ENCODE data around the gene LYL1. TPM values are rescaled to one million over a fixed set of nuclear protein-coding genes. Genes with fewer than 3 reads are reported as not detected.
A peak's percentile ranks its signal among the peaks of the same experiment; 100 is the strongest.

Gene LYL1
- total and polyA plus RNA-seq, 2 of the 13 experiments (the other 11 are each of a cell fraction or from before 2014, with no cell fraction given): 0.75 to 0.92 TPM

DNA sequence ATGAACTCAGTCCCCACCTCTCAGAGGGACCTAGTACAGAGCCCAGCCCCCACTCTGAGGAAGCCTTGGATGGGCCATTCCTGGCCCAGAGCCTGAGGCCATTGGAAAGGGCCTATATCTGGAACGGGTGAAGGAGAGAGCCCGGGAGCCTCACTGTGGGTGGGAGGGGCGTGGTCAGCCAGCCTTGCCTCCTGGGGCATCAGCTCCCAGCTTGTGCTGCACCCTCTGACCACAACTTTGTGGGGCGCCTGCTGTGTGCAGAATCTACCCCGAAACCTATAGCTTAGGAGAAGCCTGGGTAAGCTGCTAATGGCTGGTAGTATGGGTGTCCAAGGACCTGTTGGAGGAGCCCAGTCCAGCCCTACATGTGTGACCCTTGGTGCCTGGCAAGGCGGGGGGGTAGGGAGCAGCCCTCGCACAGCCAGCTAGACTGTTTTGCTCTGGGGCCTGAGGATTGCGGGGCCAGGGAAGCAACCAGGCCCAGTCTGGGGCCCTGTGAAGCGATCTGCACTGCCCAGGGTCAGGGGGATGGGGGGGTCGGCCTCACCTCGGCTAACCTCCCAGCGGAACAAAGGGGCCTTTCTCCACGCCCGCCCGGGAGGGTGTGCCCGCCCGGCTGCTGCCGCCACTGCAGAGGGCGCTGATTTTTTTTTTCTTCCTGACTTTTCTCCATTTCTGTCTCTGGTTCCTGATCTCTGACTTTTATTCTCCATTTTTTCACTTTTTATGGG is 42.3 kb downstream of the LYL1 start (continued):
- no peak for TF ChIP-seq GTF2F1 (IDR thresholded peaks at IDR 0.05; ENCODE audit: low read length)
- TF ChIP-seq GABPB1 (CRISPR knock-in tag; IDR thresholded peaks at IDR 0.05): peak; percentile 40; the same call in 1 of the 2 replicates
- TF ChIP-seq SMAD3 (CRISPR knock-in tag; IDR thresholded peaks at IDR 0.05): peak; percentile 84
- TF ChIP-seq, protein P1, sequence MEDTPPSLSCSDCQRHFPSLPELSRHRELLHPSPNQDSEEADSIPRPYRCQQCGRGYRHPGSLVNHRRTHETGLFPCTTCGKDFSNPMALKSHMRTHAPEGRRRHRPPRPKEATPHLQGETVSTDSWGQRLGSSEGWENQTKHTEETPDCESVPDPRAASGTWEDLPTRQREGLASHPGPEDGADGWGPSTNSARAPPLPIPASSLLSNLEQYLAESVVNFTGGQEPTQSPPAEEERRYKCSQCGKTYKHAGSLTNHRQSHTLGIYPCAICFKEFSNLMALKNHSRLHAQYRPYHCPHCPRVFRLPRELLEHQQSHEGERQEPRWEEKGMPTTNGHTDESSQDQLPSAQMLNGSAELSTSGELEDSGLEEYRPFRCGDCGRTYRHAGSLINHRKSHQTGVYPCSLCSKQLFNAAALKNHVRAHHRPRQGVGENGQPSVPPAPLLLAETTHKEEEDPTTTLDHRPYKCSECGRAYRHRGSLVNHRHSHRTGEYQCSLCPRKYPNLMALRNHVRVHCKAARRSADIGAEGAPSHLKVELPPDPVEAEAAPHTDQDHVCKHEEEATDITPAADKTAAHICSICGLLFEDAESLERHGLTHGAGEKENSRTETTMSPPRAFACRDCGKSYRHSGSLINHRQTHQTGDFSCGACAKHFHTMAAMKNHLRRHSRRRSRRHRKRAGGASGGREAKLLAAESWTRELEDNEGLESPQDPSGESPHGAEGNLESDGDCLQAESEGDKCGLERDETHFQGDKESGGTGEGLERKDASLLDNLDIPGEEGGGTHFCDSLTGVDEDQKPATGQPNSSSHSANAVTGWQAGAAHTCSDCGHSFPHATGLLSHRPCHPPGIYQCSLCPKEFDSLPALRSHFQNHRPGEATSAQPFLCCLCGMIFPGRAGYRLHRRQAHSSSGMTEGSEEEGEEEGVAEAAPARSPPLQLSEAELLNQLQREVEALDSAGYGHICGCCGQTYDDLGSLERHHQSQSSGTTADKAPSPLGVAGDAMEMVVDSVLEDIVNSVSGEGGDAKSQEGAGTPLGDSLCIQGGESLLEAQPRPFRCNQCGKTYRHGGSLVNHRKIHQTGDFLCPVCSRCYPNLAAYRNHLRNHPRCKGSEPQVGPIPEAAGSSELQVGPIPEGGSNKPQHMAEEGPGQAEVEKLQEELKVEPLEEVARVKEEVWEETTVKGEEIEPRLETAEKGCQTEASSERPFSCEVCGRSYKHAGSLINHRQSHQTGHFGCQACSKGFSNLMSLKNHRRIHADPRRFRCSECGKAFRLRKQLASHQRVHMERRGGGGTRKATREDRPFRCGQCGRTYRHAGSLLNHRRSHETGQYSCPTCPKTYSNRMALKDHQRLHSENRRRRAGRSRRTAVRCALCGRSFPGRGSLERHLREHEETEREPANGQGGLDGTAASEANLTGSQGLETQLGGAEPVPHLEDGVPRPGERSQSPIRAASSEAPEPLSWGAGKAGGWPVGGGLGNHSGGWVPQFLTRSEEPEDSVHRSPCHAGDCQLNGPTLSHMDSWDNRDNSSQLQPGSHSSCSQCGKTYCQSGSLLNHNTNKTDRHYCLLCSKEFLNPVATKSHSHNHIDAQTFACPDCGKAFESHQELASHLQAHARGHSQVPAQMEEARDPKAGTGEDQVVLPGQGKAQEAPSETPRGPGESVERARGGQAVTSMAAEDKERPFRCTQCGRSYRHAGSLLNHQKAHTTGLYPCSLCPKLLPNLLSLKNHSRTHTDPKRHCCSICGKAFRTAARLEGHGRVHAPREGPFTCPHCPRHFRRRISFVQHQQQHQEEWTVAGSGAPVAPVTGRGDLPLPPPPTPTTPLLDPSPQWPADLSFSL (CRISPR knock-in tag; IDR thresholded peaks at IDR 0.05): peak; percentile 65; the same call in 1 of the 2 replicates
- no peak for TF ChIP-seq NFE2L1 (CRISPR knock-in tag; IDR thresholded peaks at IDR 0.05; ENCODE audit: borderline replicate concordance)
- TF ChIP-seq KAT8 (CRISPR knock-in tag; IDR thresholded peaks at IDR 0.05): peak; percentile 52
- TF ChIP-seq MXD4 (CRISPR knock-in tag; IDR thresholded peaks at IDR 0.05): peak; percentile 7; the same call in 1 of the 2 replicates
- no peak for TF ChIP-seq EED (CRISPR knock-in tag; IDR thresholded peaks at IDR 0.05)
- no peak for TF ChIP-seq ZNF180 (CRISPR knock-in tag; IDR thresholded peaks at IDR 0.05; ENCODE audit: borderline replicate concordance, low read depth)
- no peak for TF ChIP-seq ZFP36L2 (CRISPR knock-in tag; IDR thresholded peaks at IDR 0.05)
- TF ChIP-seq ZNF703 (CRISPR knock-in tag; IDR thresholded peaks at IDR 0.05; ENCODE audit: borderline replicate concordance): peak; percentile 64; the same call in 1 of the 2 replicates
- TF ChIP-seq, protein P2, sequence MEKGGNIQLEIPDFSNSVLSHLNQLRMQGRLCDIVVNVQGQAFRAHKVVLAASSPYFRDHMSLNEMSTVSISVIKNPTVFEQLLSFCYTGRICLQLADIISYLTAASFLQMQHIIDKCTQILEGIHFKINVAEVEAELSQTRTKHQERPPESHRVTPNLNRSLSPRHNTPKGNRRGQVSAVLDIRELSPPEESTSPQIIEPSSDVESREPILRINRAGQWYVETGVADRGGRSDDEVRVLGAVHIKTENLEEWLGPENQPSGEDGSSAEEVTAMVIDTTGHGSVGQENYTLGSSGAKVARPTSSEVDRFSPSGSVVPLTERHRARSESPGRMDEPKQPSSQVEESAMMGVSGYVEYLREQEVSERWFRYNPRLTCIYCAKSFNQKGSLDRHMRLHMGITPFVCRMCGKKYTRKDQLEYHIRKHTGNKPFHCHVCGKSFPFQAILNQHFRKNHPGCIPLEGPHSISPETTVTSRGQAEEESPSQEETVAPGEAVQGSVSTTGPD (CRISPR knock-in tag; IDR thresholded peaks at IDR 0.05): no peak
- TF ChIP-seq, protein P3, sequence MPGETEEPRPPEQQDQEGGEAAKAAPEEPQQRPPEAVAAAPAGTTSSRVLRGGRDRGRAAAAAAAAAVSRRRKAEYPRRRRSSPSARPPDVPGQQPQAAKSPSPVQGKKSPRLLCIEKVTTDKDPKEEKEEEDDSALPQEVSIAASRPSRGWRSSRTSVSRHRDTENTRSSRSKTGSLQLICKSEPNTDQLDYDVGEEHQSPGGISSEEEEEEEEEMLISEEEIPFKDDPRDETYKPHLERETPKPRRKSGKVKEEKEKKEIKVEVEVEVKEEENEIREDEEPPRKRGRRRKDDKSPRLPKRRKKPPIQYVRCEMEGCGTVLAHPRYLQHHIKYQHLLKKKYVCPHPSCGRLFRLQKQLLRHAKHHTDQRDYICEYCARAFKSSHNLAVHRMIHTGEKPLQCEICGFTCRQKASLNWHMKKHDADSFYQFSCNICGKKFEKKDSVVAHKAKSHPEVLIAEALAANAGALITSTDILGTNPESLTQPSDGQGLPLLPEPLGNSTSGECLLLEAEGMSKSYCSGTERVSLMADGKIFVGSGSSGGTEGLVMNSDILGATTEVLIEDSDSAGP (CRISPR knock-in tag; IDR thresholded peaks at IDR 0.05; ENCODE audit: borderline replicate concordance): peak; percentile 51
- peak; percentile 19; the same call in 1 of the 2 replicates for TF ChIP-seq ZNF567 (CRISPR knock-in tag; IDR thresholded peaks at IDR 0.05; ENCODE audit: borderline replicate concordance)
- TF ChIP-seq ZNF652 (CRISPR knock-in tag; IDR thresholded peaks at IDR 0.05; ENCODE audit: borderline replicate concordance, low read depth): no peak
- 0 out of 2 replicates have a peak, but pooled peaks have one; percentile 47 for TF ChIP-seq DR1 (CRISPR knock-in tag; IDR thresholded peaks at IDR 0.05)
- peak; percentile 95 for TF ChIP-seq ZSCAN21 (CRISPR knock-in tag; IDR thresholded peaks at IDR 0.05; ENCODE audit: borderline replicate concordance)
- TF ChIP-seq, protein P4, sequence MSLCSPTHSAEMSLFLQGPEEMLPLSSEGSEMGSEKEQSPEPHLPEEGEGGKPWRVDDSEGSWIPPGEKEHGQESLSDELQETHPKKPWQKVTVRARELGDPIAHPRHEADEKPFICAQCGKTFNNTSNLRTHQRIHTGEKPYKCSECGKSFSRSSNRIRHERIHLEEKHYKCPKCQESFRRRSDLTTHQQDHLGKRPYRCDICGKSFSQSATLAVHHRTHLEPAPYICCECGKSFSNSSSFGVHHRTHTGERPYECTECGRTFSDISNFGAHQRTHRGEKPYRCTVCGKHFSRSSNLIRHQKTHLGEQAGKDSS (CRISPR knock-in tag; IDR thresholded peaks at IDR 0.05; ENCODE audit: borderline replicate concordance, low read depth): peak; percentile 35; the same call in 1 of the 2 replicates
- no peak for TF ChIP-seq CCAR2 (optimal IDR thresholded peaks at IDR 0.05; ENCODE audit: low read depth, low read length)
